ENCODE data around the gene ERBB4.
"Not testable (repeated sequence)": the region's sequence is repeated elsewhere in the genome, so short reads cannot be mapped to it uniquely, and the experiment has no call there.

The ERBB4 gene

DNA sequence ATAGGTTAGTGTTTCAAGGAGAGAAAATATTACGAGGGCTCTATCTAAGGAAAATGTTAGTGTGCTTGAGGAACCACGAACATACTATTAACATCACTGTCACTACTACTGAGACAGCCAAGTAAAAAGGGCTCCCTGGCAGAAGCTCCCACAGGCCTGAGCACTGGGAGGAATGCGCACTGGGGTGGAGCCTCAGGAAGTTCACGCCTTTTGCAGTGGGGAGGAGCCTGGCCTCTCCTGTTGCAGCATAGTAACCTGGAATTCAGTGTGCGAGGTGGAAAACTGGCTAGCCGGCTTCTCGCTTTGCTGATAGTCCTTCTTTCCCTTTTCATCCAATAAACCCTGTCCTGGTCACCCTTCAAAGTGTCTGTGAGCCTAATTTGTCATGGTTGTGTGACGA is 250.3 kb downstream of the ERBB4 start:
- FAIRE-seq: no peak

- no peak for FAIRE-seq
Observed at GRCh38 chr2:212284166-212284565, 254.4 kb downstream of the ERBB4 start.

DNA sequence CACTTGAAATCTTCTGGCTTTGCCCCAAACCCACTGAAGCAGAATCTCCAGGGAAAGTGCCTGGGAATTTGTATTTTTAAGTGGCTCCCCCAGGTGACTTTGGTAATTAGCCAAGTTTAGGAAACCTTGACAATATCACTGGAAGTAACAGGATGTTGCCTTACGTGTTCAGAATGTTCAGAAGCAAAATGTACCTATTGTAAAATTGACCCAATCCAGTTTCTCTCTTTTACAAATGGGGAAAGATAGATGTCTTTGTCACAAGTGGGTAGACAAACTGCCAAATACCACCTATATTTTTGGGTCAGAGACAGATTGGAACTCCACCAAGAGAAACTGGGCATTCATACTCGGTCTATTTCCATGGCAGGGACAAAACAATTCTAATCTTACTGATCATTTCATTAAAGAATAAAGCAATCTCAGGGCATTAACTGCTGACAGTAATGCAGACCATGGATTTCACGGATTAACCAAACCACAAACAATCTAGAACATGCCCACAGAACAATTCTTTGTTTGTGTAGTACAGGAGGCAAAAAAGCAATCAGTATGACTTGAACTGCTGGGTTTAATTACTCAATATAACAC is 255.8 kb downstream of the ERBB4 start:
- no peak for FAIRE-seq

DNA sequence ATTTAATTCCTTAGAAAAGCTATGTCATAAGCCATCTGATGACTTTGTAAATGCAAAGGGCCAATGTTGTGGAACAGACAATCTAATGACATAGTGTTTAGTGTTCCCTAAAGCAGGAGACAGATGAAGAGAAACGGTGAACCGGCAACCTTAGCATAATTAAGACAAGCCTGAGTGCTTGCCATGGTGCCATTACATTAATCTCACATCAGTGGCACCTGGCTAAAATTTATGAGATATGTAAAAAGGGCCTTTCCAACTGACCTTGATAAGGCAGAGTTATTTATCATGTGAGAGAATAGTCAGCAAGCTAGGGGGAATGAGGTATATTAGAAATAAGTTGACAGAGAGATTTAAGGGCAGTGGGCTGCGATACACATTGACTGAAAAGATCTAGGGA is 261.8 kb downstream of the ERBB4 start:
- FAIRE-seq: no peak

- FAIRE-seq: no peak
Observed at GRCh38 chr2:212274215-212274614, 264.4 kb downstream of the ERBB4 start.

- no peak for FAIRE-seq
Observed at GRCh38 chr2:212271583-212271982, 267.0 kb downstream of the ERBB4 start.

GRCh38 chr2:212269005-212269404 is 269.6 kb downstream of the ERBB4 start:
- no peak for FAIRE-seq

GRCh38 chr2:212266297-212266696 is 272.3 kb downstream of the ERBB4 start:
- no peak for FAIRE-seq

GRCh38 chr2:212265777-212266176 is 272.8 kb downstream of the ERBB4 start:
- FAIRE-seq: no peak

DNA sequence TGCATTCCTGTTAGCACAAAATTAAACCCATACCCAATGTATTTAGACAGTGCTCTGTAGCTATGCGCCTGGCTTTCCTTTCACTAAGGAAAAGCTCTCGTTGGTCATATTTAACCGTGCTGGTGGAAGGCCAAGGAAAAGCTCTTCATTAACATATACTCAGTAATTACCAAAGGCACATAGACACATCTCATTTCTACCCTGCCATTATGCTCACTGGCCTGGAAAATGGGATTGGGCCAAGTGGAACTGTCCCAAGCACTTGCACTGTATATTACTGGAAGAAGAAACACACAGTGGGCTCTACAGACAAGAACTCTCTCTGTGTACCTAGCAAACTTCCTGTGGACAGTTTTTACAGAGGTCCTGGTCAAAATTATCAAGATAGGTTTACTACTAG is 274.4 kb downstream of the ERBB4 start:
- FAIRE-seq: no peak

DNA sequence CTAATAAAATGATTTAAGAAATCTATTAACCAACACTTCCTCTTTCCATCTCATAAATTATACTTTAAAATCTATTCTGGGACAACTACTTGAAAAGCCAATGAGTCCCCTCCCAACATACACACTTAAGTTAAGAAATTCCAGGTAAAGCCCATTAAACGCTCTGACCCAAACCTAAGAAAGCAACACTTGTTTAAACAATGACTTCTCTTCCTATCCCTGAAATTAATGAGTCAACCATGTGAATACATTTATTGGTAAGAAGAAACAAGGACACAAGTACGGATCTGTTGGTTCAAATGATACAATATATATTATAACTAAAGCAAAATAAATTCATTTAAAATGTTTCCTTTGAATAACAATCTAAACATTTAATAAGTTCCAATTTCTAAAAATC is 279.4 kb downstream of the ERBB4 start:
- FAIRE-seq: no peak

- FAIRE-seq: no peak
Observed at GRCh38 chr2:212254339-212254738, 284.3 kb downstream of the ERBB4 start.

DNA sequence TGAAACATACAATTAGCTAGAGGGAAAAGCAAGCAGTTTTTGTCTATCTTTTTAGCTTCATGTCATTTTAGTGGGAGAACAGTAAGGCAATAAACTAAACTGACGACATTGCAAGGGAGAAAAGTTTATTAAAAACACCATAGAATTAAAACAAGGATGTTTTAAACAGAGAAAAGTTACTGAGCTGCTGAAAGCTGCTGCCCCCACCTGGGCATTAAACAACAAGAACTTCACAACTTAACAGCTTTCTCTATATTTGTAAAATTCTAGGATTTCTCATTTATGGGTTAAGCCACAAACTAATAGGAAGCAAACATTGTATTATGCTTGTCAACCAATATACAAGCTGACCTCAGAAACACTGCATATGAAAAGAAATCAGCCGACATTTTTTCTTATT is 289.2 kb downstream of the ERBB4 start:
- FAIRE-seq: no peak

- no peak for FAIRE-seq
Observed at GRCh38 chr2:212245880-212246279, 292.7 kb downstream of the ERBB4 start.

DNA sequence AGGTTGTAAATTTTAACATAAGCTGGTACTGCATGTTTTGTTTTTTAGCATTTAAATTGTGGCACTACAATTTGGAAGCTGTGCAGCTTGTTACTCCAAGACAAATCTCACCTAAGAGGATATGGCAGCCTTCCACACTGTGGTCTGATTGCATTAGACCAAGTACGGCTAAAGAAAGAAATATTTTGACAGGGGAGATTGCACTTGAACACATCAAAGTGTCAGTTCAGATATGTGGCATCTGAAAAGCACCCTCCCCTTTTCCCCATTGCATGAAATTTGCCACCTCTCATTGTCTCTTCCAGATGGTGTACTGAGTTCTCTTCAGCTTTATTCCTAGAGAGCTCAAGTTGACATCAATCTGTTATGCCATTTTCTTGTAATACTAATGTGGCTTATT is 295.9 kb downstream of the ERBB4 start:
- FAIRE-seq: no peak

- not testable (repeated sequence) for FAIRE-seq
Observed at GRCh38 chr2:212238152-212238551, 300.4 kb downstream of the ERBB4 start.

GRCh38 chr2:212237350-212238095 is 301.1 kb downstream of the ERBB4 start:
- no peak for FAIRE-seq

- FAIRE-seq: no peak
Observed at GRCh38 chr2:212228743-212229171, 309.8 kb downstream of the ERBB4 start.

- FAIRE-seq: no peak
Observed at GRCh38 chr2:212227755-212228154, 310.8 kb downstream of the ERBB4 start.

DNA sequence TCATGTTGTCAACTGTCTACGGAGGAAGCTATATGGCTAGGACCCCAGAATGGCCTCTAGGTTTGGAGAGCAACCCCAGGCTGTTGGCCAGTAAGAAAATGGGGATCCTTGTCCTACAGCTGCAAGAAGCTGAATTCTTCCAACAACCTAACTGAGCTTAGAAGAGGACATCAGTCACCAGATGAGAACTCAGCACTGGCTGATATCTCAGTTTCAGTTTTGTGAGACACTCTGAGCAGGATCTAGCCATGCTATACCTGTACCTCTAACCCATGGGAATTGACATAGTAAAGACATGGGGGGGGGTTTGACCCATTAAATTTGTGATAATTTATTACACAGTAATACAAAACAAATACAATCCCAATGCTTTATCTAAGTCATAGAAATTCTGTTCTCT is 312.5 kb downstream of the ERBB4 start:
- no peak for FAIRE-seq

DNA sequence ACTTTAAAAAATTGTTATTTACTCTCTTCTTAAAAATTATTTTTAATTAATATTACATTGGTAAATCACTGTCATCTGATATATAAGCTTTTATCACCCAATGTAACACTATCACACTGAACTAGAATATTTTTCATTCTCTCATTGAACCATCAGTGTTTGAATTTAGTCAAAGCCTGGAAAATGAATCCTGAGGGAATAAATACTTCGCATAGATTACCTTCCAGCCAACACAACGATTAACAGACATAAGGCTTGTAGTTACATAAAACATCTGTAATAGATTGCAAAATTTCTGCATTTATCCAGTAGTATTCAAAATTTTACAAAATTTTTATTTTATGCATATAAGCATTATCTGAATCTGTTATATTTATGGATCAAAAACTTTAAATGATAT is 314.9 kb downstream of the ERBB4 start:
- FAIRE-seq: no peak

DNA sequence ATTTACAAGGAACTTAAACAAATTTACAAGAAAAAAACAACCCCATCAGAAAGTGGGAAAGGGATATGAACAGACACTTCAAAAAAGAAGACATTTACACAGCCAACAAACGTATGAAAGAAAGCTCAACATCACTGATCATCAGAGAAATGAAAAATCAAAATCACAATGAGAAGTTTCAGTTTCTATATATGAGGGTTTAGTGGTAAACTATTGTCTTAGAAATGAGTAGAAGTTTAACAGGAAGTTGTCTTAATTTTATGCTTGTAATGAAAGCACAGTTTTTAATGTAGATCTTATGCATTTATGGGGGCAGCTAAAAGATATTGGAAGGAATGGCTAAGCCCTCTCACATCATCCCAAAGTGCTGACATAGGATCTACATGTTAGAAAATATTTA is 325.4 kb downstream of the ERBB4 start:
- FAIRE-seq: no peak

DNA sequence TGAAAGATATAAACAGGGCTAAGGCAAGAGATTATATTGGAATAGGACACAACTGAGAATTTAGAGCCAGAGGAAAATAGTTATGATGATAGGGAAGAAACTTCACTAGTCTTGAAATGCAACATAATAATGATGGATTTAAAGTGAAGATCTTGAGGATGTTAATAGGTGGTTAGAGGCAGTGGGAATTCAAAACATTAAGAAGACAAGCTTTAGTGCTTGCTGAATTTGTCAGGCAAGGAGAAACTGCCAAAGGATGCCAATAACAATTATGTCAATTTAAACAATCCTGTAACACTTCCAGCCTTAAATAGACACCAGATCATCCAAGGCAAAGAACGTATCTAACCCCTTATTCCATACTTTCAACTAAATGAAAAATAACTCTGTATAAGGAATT is 330.1 kb downstream of the ERBB4 start:
- no peak for FAIRE-seq

GRCh38 chr2:212197776-212198175 is 340.8 kb downstream of the ERBB4 start:
- no peak for FAIRE-seq

- no peak for FAIRE-seq
Observed at GRCh38 chr2:212195626-212196025, 343.0 kb downstream of the ERBB4 start.

All from endometrium (tissue), 2 donors.